Stomach smooth muscle (tissue), 2 donors: ENCODE results near the gene COL15A1.
"Not testable (repeated sequence)": the region's sequence is repeated elsewhere in the genome, so short reads cannot be mapped to it uniquely, and the experiment has no call there.

Source experiments
- H3K27ac ChIP-seq: one replicate; pipeline ENCODE4 v1.7.0; 2013; ENCODE audit warnings: mild to moderate bottlenecking, low read length, inconsistent platforms
- H3K27me3 ChIP-seq, 2 donors: one replicate each; pipeline ENCODE4 v1.7.0; 2013; ENCODE audit warnings: low read length in 2 of 2; ENCODE audit not compliant: insufficient read depth in 2 of 2, control insufficient read depth in 1 of 2
- H3K36me3 ChIP-seq, 2 donors: one replicate each; pipeline ENCODE4 v1.7.0; 2013; ENCODE audit warnings: low read length in 2 of 2; ENCODE audit not compliant: control insufficient read depth in 2 of 2, insufficient read depth in 2 of 2
- H3K4me1 ChIP-seq: one replicate; pipeline ENCODE4 v1.7.0; 2013; ENCODE audit warnings: low read length; ENCODE audit not compliant: control insufficient read depth, insufficient read depth
- H3K4me3 ChIP-seq, 2 donors: one replicate each; pipeline ENCODE4 v1.7.0; 2013; ENCODE audit warnings: low read length in 2 of 2
- H3K9ac ChIP-seq, 2 donors: one replicate each; pipeline ENCODE4 v1.7.0; 2013; ENCODE audit warnings: low read length in 2 of 2, mild to moderate bottlenecking in 1 of 2
- H3K9me3 ChIP-seq, 2 donors: one replicate each; pipeline ENCODE4 v1.7.0; 2013; ENCODE audit warnings: low read length in 2 of 2; ENCODE audit not compliant: control insufficient read depth in 2 of 2
- donor health status: healthy.
- donor health status: Pancreatic carcinoma.

The COL15A1 gene

GRCh38 chr9:98943682-98944056, at the start of gene COL15A1:
Gene COL15A1, plus strand, starts transcription at chr9:98943907. Its CDS starts 155 bp downstream, at chr9:98944062.
- H3K36me3 ChIP-seq: peaks cover 4 to 5% of the 10 kb centered on the region in 2 donors
- no peaks in the 10 kb centered on the region for H3K27me3 ChIP-seq
- H3K9ac ChIP-seq: peak within 1 kb of the TSS; percentile 87 to 90
- peak within 1 kb of the TSS; percentile 87 to 98 for H3K4me3 ChIP-seq
- peaks cover 43% of the 10 kb centered on the region for H3K4me1 ChIP-seq
- no peaks in the 10 kb centered on the region for H3K9me3 ChIP-seq
- peak within 1 kb of the TSS; percentile 89 for H3K27ac ChIP-seq

DNA sequence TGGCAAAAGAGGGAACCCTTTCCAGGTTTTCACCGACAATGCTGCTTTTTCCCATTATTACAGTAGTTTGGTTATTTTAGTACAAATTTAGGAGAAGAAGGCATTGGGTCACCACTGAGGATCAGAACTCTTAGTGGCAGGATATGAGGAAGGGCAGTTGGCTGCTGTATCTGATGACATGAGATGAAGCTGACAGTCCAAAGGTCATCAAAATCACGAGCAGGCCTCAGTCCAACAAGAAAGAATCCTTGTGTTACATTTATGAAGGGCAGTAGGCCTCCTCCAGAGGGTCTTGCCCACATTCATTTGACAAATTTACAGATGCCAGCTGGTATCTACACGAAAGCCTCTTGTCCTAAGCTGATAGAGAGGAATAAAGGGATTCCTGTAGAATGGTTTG, 49.5 kb upstream of the COL15A1 start:
- Histone ChIP-seq H3K27ac (no peak overlapping the region), H3K27me3 (no peaks in the 10 kb centered on the region)

DNA sequence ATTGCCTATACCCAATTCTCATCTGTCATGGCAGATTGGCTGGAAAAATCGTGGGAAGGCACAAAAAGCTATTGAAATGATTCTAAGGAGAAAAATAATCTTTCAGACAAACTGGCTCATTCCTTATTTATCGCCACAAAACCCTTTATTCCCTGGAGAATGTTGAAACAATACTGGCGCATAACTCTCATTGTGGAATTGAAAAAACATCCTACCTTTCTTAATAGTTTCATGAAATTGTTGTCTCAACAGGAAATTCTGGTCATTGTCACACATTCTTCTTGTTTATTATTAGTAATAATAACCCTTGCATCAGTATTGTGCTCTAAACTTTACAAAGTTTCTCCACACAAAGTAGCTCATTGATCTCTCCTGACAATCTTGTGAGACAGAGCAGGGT, 48.9 kb upstream of the COL15A1 start:
- Histone ChIP-seq H3K27ac (no peak overlapping the region), H3K4me1 (peaks cover under 1% of the 10 kb centered on the region)

More for the DNA sequence above, 49.5 kb upstream of the COL15A1 start:
- no peak overlapping the region for H3K9ac ChIP-seq
- H3K4me1 ChIP-seq: peaks cover 2% of the 10 kb centered on the region
- no peaks in the 10 kb centered on the region for H3K36me3 ChIP-seq
- H3K9me3 ChIP-seq: peaks cover 0 to 3% of the 10 kb centered on the region in 2 donors
- H3K4me3 ChIP-seq: no peak overlapping the region

DNA sequence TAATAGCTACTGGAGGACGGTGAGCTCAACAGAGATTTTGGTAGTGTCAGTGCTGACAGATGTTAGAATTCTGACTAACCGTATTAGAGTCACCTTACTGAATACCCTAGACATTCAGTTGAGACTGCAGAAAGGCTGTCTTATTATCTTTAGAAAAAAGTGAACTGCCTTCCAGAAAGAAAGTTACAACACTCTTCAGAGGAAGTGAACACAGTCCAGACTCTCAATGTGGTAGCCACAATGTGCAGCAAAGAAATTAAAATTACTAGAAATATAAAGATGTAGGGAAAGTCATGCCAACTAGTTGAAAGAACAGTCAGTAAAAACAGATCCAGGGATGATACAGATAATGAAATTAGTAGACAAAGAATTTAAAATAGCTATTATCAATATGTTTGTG, 47.1 kb upstream of the COL15A1 start:
- H3K36me3 ChIP-seq: no peaks in the 10 kb centered on the region
- no peaks in the 10 kb centered on the region for H3K27me3 ChIP-seq
- peaks cover 0 to 3% of the 10 kb centered on the region in 2 donors for H3K9me3 ChIP-seq
- no peak overlapping the region for H3K9ac ChIP-seq
- H3K4me3 ChIP-seq: no peak overlapping the region
- no peak overlapping the region for H3K27ac ChIP-seq
- H3K4me1 ChIP-seq: no peaks in the 10 kb centered on the region

More for the DNA sequence above, 48.9 kb upstream of the COL15A1 start:
- Histone ChIP-seq H3K9ac (no peak overlapping the region), H3K36me3 (no peaks in the 10 kb centered on the region), H3K4me3 (no peak overlapping the region), H3K27me3 (no peaks in the 10 kb centered on the region), H3K9me3 (peaks cover 0 to 3% of the 10 kb centered on the region in 2 donors)

- Histone ChIP-seq H3K9ac (no peak overlapping the region), H3K27me3 (no peaks in the 10 kb centered on the region), H3K4me3 (no peak overlapping the region), H3K9me3 (peaks cover 0 to 3% of the 10 kb centered on the region in 2 donors), H3K27ac (no peak overlapping the region), H3K36me3 (no peaks in the 10 kb centered on the region), H3K4me1 (no peaks in the 10 kb centered on the region)
Measured at GRCh38 chr9:98897745-98898144, 46.0 kb upstream of the COL15A1 start.

DNA sequence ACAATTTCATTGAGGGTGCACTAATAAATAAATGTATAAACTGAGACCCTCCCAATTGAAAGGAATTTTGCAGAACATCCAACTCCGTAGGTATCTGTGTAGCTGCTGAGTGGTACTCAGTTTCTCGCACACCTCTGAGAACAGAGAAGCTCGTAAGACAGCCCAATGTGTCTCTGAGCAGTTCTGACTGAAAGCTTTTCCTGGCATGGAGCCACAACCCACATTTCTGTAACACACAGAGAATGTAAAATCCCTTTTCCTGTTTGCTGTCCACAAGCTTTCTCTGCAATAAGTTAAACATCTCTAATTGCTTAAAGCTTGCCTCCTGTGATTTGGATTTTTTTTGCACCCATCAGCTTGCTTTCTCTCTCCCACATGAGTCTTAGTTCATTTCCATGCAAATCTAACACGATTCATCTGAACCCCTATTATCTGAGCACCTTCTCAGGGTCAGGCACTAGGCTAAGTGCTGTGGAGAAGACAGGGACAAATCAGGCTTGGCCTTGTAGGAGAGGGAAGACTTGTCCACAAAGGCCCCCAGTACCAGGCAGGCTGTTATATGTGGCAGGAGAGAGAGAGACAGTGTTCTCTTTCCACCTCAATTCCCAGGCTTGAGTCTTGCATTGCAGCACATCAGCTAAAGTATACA, 44.2 kb upstream of the COL15A1 start:
- no peaks in the 10 kb centered on the region for H3K27me3 ChIP-seq
- H3K9ac ChIP-seq: no peak overlapping the region
- peaks cover 0 to 3% of the 10 kb centered on the region in 2 donors for H3K9me3 ChIP-seq
- H3K36me3 ChIP-seq: no peaks in the 10 kb centered on the region
- H3K27ac ChIP-seq: no peak overlapping the region
- H3K4me1 ChIP-seq: no peaks in the 10 kb centered on the region
- H3K4me3 ChIP-seq: no peak overlapping the region

DNA sequence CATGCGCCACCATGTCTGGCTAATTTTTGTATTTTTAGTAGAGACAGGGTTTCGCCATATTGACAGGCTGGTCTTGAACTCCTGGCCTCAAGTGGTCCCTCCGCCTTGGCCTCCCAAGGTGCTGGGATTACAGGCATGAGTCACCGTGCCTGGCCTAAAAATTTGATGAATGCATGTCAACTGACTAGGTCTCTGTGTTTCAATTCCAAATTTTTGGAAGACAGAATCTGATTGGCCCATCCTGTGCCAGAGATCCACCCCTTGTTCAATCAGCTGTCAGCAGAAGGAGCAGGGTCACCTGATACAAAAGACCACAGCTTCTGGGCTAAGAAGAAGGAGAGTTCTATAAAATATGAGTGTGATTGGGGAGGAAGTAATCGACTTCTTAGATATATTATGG, 43.5 kb upstream of the COL15A1 start:
- Histone ChIP-seq H3K27ac (no peak overlapping the region), H3K9me3 (peaks cover 0 to 3% of the 10 kb centered on the region in 2 donors), H3K4me1 (no peaks in the 10 kb centered on the region), H3K27me3 (no peaks in the 10 kb centered on the region), H3K9ac (no peak overlapping the region), H3K36me3 (no peaks in the 10 kb centered on the region), H3K4me3 (no peak overlapping the region)

DNA sequence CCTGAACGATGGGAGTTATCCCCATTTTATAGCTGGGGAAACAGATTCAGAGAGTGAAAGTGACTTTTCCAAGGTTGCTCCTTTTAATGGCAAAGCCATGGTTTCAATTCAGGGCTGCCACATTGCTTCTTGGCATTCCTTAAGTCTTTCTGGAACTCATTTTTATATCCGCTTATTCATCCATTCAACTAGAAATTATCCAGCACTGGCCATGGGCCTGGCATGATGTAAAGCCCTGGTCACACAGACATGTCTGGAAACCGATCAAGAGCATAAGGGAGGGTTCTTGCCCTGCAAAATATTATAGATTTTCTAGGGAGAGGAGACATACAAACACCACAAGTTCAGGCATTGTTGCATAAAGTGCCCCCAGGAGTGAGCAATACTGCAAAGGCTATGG, 43.0 kb upstream of the COL15A1 start:
- Histone ChIP-seq H3K9ac (no peak overlapping the region), H3K4me3 (no peak overlapping the region), H3K4me1 (no peaks in the 10 kb centered on the region), H3K27ac (no peak overlapping the region), H3K36me3 (no peaks in the 10 kb centered on the region), H3K9me3 (peaks cover 0 to 3% of the 10 kb centered on the region in 2 donors), H3K27me3 (no peaks in the 10 kb centered on the region)

DNA sequence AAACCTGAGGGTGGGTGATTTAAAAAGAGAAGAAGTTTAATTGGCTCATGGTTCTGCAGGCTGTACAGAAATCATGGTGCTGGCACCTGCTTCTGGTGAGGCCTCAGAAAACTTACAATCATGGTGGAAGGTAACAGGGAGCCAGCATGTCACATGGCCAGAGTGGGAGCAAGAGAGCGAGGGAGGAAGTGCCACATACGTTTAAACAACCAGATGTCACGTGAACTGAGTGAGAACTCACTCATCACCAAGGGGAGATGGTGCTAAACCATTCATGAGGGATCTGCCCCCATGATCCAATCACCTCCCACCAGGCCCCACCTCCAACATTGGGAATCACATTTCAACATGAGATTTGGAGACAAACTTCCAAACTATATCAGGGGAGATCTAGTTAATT, 41.9 kb upstream of the COL15A1 start:
- not testable (repeated sequence) for H3K27ac ChIP-seq, H3K4me3 ChIP-seq, H3K27me3 ChIP-seq, H3K9me3 ChIP-seq, H3K36me3 ChIP-seq, H3K4me1 ChIP-seq, H3K9ac ChIP-seq

DNA sequence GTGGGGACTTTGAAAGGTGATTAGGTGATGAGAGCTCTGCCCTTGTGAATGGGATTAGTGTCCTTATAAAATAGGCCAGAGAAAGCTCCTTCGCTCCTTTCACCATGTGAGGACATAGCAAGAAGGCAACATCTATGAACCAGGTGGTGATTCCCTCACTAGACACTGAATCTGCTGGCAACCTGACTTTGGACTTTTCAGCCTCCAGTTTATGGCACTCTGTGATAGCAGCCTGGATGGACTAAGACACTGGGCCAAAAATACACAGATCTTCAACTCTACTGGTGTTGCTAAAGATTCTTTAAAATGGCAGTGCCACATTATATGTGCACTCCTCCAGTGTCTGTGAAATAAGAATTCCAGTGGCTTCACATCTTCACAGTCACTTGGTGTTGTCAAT, 41.2 kb upstream of the COL15A1 start:
- H3K27me3 ChIP-seq: no peaks in the 10 kb centered on the region
- no peak overlapping the region for H3K4me3 ChIP-seq
- no peak overlapping the region for H3K27ac ChIP-seq
- H3K4me1 ChIP-seq: peaks cover 2% of the 10 kb centered on the region
- H3K9me3 ChIP-seq: no peaks in the 10 kb centered on the region
- no peak overlapping the region for H3K9ac ChIP-seq
- no peaks in the 10 kb centered on the region for H3K36me3 ChIP-seq

- Histone ChIP-seq H3K27me3 (no peaks in the 10 kb centered on the region), H3K9ac (no peak overlapping the region), H3K4me3 (no peak overlapping the region), H3K36me3 (no peaks in the 10 kb centered on the region), H3K4me1 (peaks cover 3% of the 10 kb centered on the region), H3K27ac (no peak overlapping the region), H3K9me3 (no peaks in the 10 kb centered on the region)
Measured at GRCh38 chr9:98902925-98903324, 40.8 kb upstream of the COL15A1 start.
